ENCODE measurements around the gene OR10A2. TPM values are rescaled to one million over a fixed set of nuclear protein-coding genes. Genes with fewer than 3 reads are reported as not detected.

The OR10A2 gene
- total and polyA plus RNA-seq, 10 of the 15 experiments (the other 5 are each of a cell fraction or from before 2014, with no cell fraction given) = 0.04 to 0.06 TPM; not detected in 8

DNA sequence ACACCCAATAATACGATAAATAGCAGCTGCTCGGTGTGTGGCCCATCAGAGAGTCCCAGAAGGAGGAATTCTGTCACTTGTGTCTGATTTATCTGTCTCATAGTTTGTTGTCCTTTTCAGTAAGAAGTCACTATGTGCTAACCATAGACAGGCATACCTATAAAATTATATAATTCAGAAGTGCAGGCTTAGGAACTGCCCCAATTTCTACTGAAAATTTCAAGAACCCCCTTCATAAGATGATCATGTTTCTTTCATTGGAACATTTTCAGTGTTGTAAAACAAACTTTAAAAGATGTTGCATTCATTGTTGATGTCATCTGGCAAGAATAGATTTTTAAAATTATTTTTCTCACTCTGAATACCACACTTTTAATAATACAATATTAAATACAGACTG, 29.5 kb downstream of the OR10A2 start, which contains the start of gene OR2D2 (continued):
- TF ChIP-seq CHD1 (IDR thresholded peaks at IDR 0.05; ENCODE audit: low read depth, low read length) (no peak), IRF5 (IDR thresholded peaks at IDR 0.05; ENCODE audit: borderline replicate concordance) (no peak)

DNA sequence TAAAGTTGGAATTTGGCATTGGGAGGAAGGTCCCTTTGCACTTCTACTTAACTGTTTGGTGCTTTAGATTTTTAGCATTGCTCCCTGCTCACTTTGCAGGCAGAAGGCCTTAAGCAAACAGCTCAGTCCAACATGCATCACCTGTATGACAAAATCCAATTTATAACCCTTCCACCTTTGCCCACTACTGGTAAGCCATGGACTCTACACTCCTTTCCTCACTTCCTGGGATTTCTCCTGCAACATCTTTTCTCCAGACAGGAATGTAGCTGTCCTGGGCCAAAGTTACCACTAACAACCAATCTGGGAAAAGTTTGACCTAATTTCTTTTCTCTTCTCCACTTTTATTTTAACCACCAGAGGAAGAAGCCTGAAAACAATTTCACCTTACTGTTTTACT, 31.2 kb downstream of the OR10A2 start:
- Histone ChIP-seq H3K79me2 (ENCODE audit: control insufficient read depth, insufficient read depth, low read length) (no peaks in the 10 kb centered on the region), H3K27ac (ENCODE audit: control insufficient read depth, insufficient read depth) (no peak overlapping the region), H3K4me2 (ENCODE audit: control insufficient read depth, insufficient read depth) (no peak overlapping the region), H3K36me3 (ENCODE audit: control insufficient read depth in 2 of 2, insufficient read depth in 2 of 2, low read length in 1 of 2) (no peaks in the 10 kb centered on the region), H3K9me3 (replicated peaks; ENCODE audit: control insufficient read depth, insufficient read depth, low read length) (no peaks in the 10 kb centered on the region), H3K9ac (ENCODE audit: control insufficient read depth, insufficient read depth, low read length) (no peak overlapping the region), H3K4me3 (no peak overlapping the region), H3K27me3 (replicated peaks in 1 of 2; ENCODE audit: control insufficient read depth in 2 of 2, insufficient read depth in 2 of 2, low read length in 1 of 2) (no peaks in the 10 kb centered on the region), H4K20me1 (ENCODE audit: control insufficient read depth, insufficient read depth) (no peaks in the 10 kb centered on the region), H3K4me1 (ENCODE audit: control insufficient read depth, insufficient read depth, low read length) (no peaks in the 10 kb centered on the region), H2AFZ (ENCODE audit: control insufficient read depth, low read depth, low read length) (no peak overlapping the region)
- ATAC-seq (no peak), DNase-seq (ENCODE audit: low read depth, low spot score) (no peak), FAIRE-seq (no peak)
- ChIA-PET SMC1A (ENCODE audit: uncharacterized antibody, unreplicated experiment) (no interaction called here), CTCF (no interaction called here), POLR2A (no interaction called here), RAD21 (ENCODE audit: unreplicated experiment) (no interaction called here)
- intact Hi-C loops (cut with micrococcal nuclease; ENCODE audit: unreplicated experiment) (no loop called here), in situ Hi-C loops (cut with MboI) (no loop called here)
- no peak for TF ChIP-seq ZNF217 (IDR thresholded peaks at IDR 0.05)
- TF ChIP-seq TCF3 (IDR thresholded peaks at IDR 0.05; ENCODE audit: borderline replicate concordance, insufficient read depth, low read depth, low read length) = no peak
- no peak for TF ChIP-seq NKRF (conservative IDR thresholded peaks at IDR 0.05)
- TF ChIP-seq BACH1 (IDR thresholded peaks at IDR 0.05; ENCODE audit: borderline replicate concordance) = no peak
- TF ChIP-seq EED (IDR thresholded peaks at IDR 0.05; ENCODE audit: low read depth) = no peak
- no peak for TF ChIP-seq SIX5 (IDR thresholded peaks at IDR 0.05; ENCODE audit: low read depth, low read length, severe bottlenecking)
- no peak for TF ChIP-seq ESRRA (IDR thresholded peaks at IDR 0.05; ENCODE audit: low read length)
- TF ChIP-seq CBX5 (IDR thresholded peaks at IDR 0.05; ENCODE audit: low read depth) = no peak
- TF ChIP-seq KDM1A (IDR thresholded peaks at IDR 0.05; ENCODE audit: borderline replicate concordance) = no peak
- TF ChIP-seq POLR2A (IDR thresholded peaks at IDR 0.05; ENCODE audit: low read depth, low read length) = no peak
- no peak for TF ChIP-seq RELA (IDR thresholded peaks at IDR 0.05; ENCODE audit: borderline replicate concordance, partially characterized antibody)
- TF ChIP-seq JUNB (IDR thresholded peaks at IDR 0.05) = no peak
- no peak for TF ChIP-seq CEBPB (IDR thresholded peaks at IDR 0.05; ENCODE audit: borderline replicate concordance in 1 of 2, low read depth in 2 of 2, low read length in 2 of 2)
- no peak for TF ChIP-seq POLR2AphosphoS2 (IDR thresholded peaks at IDR 0.05; ENCODE audit: low read depth, low read length)
- BruUV-seq (replicated peaks) = no TSS peak
